GM19240 (cell line): ENCODE results near the gene MMAA.

Experiments
- DNase-seq: peaks from one replicate; pipeline ENCODE4 v3.0.0; 2011; ENCODE audit warnings: low spot score; ENCODE audit not compliant: insufficient read length

The MMAA gene

GRCh38 chr4:145709336-145709735 is 90.2 kb downstream of the MMAA start:
- DNase-seq = no peak
